DMS79 treated with DMSO at 0.1 percent for 48 hours (cell line): Measurements from ENCODE around the gene VPS52.
"Not testable (repeated sequence)": the region's sequence is repeated elsewhere in the genome, so short reads cannot be mapped to it uniquely, and the experiment has no call there.

Experiments
- DNase-seq: peaks from one replicate; lab custom pipeline; 2025; lab: John Stamatoyannopoulos, UW

The VPS52 gene

GRCh38 chr6:33280539-33280938 lies 8.9 kb upstream of the VPS52 start:
- DNase-seq, result no peak

- peak; percentile 19 for DNase-seq
Observed at GRCh38 chr6:33279971-33280511, 8.4 kb upstream of the VPS52 start.

- DNase-seq, result no peak
Observed at GRCh38 chr6:33279257-33279695, 7.6 kb upstream of the VPS52 start.

- DNase-seq, result no peak
Observed at GRCh38 chr6:33278810-33279209, 7.1 kb upstream of the VPS52 start.

- no peak for DNase-seq
Observed at GRCh38 chr6:33278392-33278741, 6.7 kb upstream of the VPS52 start.

- DNase-seq, result no peak
Observed at GRCh38 chr6:33277663-33278391, 6.2 kb upstream of the VPS52 start.

GRCh38 chr6:33276864-33277662 lies 5.4 kb upstream of the VPS52 start, which contains the start of gene B3GALT4:
Gene B3GALT4 (plus strand): TSS chr6:33277123. CDS start chr6:33277420, 297 bp downstream.
- DNase-seq, result peak; percentile 66

GRCh38 chr6:33276581-33276863 lies 4.8 kb upstream of the VPS52 start:
- DNase-seq, result no peak

- not testable (repeated sequence) for DNase-seq
Observed at GRCh38 chr6:33275795-33276580, 4.3 kb upstream of the VPS52 start.

GRCh38 chr6:33273924-33274902 lies 2.5 kb upstream of the VPS52 start:
- DNase-seq, result no peak

GRCh38 chr6:33273129-33273923 lies 1.6 kb upstream of the VPS52 start:
- DNase-seq, result no peak

- DNase-seq, result no peak
Observed at GRCh38 chr6:33272275-33273128, 826 bp upstream of the VPS52 start.

GRCh38 chr6:33271117-33271467 lies 584 bp downstream of the VPS52 start:
- peak; percentile 61 for DNase-seq

- no peak for DNase-seq
Observed at GRCh38 chr6:33264015-33264414, 7.7 kb downstream of the VPS52 start.

GRCh38 chr6:33262490-33262889 lies 9.2 kb downstream of the VPS52 start:
- not testable (repeated sequence) for DNase-seq

GRCh38 chr6:33259032-33259431 lies 12.6 kb downstream of the VPS52 start:
- DNase-seq, result no peak

GRCh38 chr6:33254591-33254990 lies 17.1 kb downstream of the VPS52 start:
- no peak for DNase-seq

- no peak for DNase-seq
Observed at GRCh38 chr6:33252759-33253158, 18.9 kb downstream of the VPS52 start.

- no peak for DNase-seq
Observed at GRCh38 chr6:33251395-33252012, 20.2 kb downstream of the VPS52 start.
